GM18508 (cell line): Measurements from ENCODE around the gene CLOCK.

Experiments used
- ATAC-seq: cut with Tn5 transposase; IDR thresholded peaks from one replicate; pipeline ENCODE4 v1.9.1; 2021; ENCODE audit warnings: moderate number of reproducible peaks; ENCODE audit not compliant: insufficient read depth, unreplicated experiment

CLOCK gene

GRCh38 chr4:55395529-55396307, 151.0 kb downstream of the CLOCK start, which contains the start of gene TMEM165:
TMEM165 (plus strand) TSS chr4:55395957; CDS start chr4:55396190, 233 bp downstream.
- peak; percentile 78 for ATAC-seq

- no peak for ATAC-seq
These were observed 151.5 kb downstream of the CLOCK start for GRCh38 chr4:55395218-55395528.

GRCh38 chr4:55393461-55394320, 153.0 kb downstream of the CLOCK start:
- ATAC-seq, result no peak

- no peak for ATAC-seq
These were observed 159.9 kb downstream of the CLOCK start for GRCh38 chr4:55386840-55387239.

- ATAC-seq, result no peak
These were observed 160.6 kb downstream of the CLOCK start for GRCh38 chr4:55386073-55386472.

GRCh38 chr4:55385201-55385649, 161.5 kb downstream of the CLOCK start:
- ATAC-seq, result no peak

- no peak for ATAC-seq
These were observed 164.2 kb downstream of the CLOCK start for GRCh38 chr4:55382488-55383003.

GRCh38 chr4:55381502-55381901, 165.2 kb downstream of the CLOCK start:
- ATAC-seq, result no peak

- ATAC-seq, result no peak
These were observed 166.1 kb downstream of the CLOCK start for GRCh38 chr4:55380576-55380975.

- ATAC-seq, result no peak
These were observed 167.9 kb downstream of the CLOCK start for GRCh38 chr4:55378617-55379467.
